Osteocyte (in vitro differentiated cells): ENCODE measurements around the gene PHACTR3. TPM values are rescaled to one million over a fixed set of nuclear protein-coding genes. Genes with fewer than 3 reads are reported as not detected.

ENCODE experiments used
- DNase-seq: peaks from one replicate; pipeline ENCODE4 v3.0.0; 2021; ENCODE audit warnings: mixed read lengths; ENCODE audit not compliant: unreplicated experiment; ENCODE audit errors: extremely low spot score
- H3K27ac Mint-ChIP-seq: one replicate; pipeline ENCODE4 v1.8.0; 2021; ENCODE audit warnings: mild to moderate bottlenecking, mixed read lengths; ENCODE audit not compliant: unreplicated experiment
- H3K27me3 Mint-ChIP-seq: one replicate; pipeline ENCODE4 v1.8.0; 2021; ENCODE audit warnings: mixed read lengths; ENCODE audit not compliant: unreplicated experiment
- H3K36me3 Mint-ChIP-seq: one replicate; pipeline ENCODE4 v1.8.0; 2021; ENCODE audit warnings: mixed read lengths; ENCODE audit not compliant: unreplicated experiment
- H3K4me1 Mint-ChIP-seq: one replicate; pipeline ENCODE4 v1.8.0; 2021; ENCODE audit warnings: mixed read lengths; ENCODE audit not compliant: unreplicated experiment
- H3K4me3 Mint-ChIP-seq: one replicate; pipeline ENCODE4 v1.8.0; 2021; ENCODE audit warnings: mild to moderate bottlenecking, moderate library complexity, mixed read lengths; ENCODE audit not compliant: unreplicated experiment
- H3K9me3 Mint-ChIP-seq: one replicate; pipeline ENCODE4 v1.8.0; 2021; ENCODE audit warnings: mixed read lengths; ENCODE audit not compliant: unreplicated experiment
- CTCF ChIP-seq: fragments of 200-600 bp; sonication (generic); IDR thresholded peaks from 2 replicates; pipeline ENCODE4 v1.5.0; 2021; ENCODE audit warnings: antibody characterized with exemption, mild to moderate bottlenecking, moderate library complexity
- total RNA-seq: library from RNA; stranded (reverse); gene quantifications from 2 replicates; pipeline ENCODE4 v1.2.1, GENCODE V29; 2021

The PHACTR3 gene
- total RNA-seq, 1 donor from 2014 or later: not detected

- no peak overlapping the region for H3K27ac Mint-ChIP-seq
- no peaks in the 10 kb centered on the region for H3K9me3 Mint-ChIP-seq
- no peaks in the 10 kb centered on the region for H3K4me1 Mint-ChIP-seq
- H3K27me3 Mint-ChIP-seq: no peaks in the 10 kb centered on the region
- no peaks in the 10 kb centered on the region for H3K36me3 Mint-ChIP-seq
- peak; percentile 51 for DNase-seq
- TF ChIP-seq CTCF: no peak
- H3K4me3 Mint-ChIP-seq: no peak overlapping the region
Measured at GRCh38 chr20:59817846-59818615, 213.7 kb downstream of the PHACTR3 start.

GRCh38 chr20:59818911-59819310 is 214.6 kb downstream of the PHACTR3 start:
- no peaks in the 10 kb centered on the region for H3K27me3 Mint-ChIP-seq
- TF ChIP-seq CTCF: no peak
- no peak overlapping the region for H3K4me3 Mint-ChIP-seq
- peak; percentile 68 for DNase-seq
- H3K27ac Mint-ChIP-seq: no peak overlapping the region
- H3K36me3 Mint-ChIP-seq: no peaks in the 10 kb centered on the region
- no peaks in the 10 kb centered on the region for H3K9me3 Mint-ChIP-seq
- H3K4me1 Mint-ChIP-seq: no peaks in the 10 kb centered on the region

DNA sequence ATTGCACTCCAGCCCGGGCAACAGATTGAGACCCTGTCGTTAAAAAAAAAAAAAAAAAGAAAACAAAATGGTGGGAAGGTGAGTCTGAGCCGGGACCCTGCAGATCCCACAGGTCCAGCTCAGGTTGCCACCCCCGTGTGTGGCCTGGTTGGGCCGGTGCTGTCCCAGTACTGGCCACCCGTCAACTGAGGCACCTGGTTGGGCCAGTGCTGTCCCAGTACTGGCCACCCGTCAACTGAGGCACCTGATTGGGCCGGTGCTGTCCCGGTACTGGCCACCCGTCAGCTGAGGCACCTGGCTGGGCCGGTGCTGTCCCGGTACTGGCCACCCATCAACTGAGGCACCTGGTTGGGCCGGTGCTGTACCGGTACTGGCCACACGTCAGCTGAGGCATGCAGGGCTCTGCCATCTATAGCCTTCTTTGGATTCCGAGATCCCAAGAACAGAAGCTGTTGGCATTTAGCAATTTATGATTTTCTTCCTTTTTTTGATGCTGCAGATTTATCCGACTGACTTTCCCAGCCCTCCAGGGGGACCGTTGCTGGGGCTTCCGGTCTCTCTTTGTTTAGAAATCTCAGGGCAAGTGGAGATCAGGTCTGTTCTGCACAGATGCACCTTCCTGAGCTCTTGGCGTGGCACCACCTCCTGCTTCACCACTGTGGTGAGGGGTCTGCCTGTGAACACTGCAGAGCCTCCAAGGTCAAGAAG is 215.3 kb downstream of the PHACTR3 start:
- Mint-ChIP-seq H3K27ac (no peak overlapping the region), H3K4me3 (no peak overlapping the region), H3K36me3 (no peaks in the 10 kb centered on the region), H3K9me3 (no peaks in the 10 kb centered on the region), H3K4me1 (no peaks in the 10 kb centered on the region), H3K27me3 (no peaks in the 10 kb centered on the region)
- DNase-seq: peak; percentile 53
- TF ChIP-seq CTCF: no peak

GRCh38 chr20:59820204-59821041 is 216.1 kb downstream of the PHACTR3 start:
- peak; percentile 64 for DNase-seq
- Mint-ChIP-seq H3K27me3 (no peaks in the 10 kb centered on the region), H3K27ac (no peak overlapping the region), H3K4me3 (no peak overlapping the region), H3K9me3 (no peaks in the 10 kb centered on the region), H3K4me1 (no peaks in the 10 kb centered on the region), H3K36me3 (no peaks in the 10 kb centered on the region)
- no peak for TF ChIP-seq CTCF

DNA sequence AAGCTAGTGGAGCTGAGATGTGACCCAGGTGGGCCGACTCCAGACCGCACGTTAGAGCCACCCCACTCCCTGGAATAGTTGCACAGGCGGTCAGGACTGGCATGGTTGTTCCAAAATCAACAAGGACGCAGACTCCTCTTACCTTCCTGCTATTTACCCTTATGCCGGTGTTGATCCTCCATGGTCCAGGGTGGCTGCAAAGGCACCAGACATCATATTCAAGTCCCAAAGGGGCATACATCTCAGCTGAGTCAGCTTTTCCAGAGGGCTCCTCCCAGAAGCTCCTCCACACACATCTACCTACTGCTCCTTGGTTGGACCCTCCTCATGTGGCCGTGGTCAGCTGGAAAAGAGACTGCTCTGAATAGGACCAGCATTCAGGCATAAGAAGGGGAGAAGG is 216.9 kb downstream of the PHACTR3 start:
- Mint-ChIP-seq H3K36me3 (no peaks in the 10 kb centered on the region), H3K27ac (no peak overlapping the region), H3K27me3 (no peaks in the 10 kb centered on the region), H3K9me3 (no peaks in the 10 kb centered on the region), H3K4me3 (no peak overlapping the region), H3K4me1 (no peaks in the 10 kb centered on the region)
- TF ChIP-seq CTCF: no peak
- DNase-seq: peak; percentile 69
